HepG2 (cell line): ENCODE results near the gene LIF. TPM values are rescaled to one million over a fixed set of nuclear protein-coding genes. Genes with fewer than 3 reads are reported as not detected.

Source experiments
- ATAC-seq: fragments of 200-7000 bp; cut with Tn5 transposase; 3 replicates; pipeline ENCODE4 v1.9.1; 2020; ENCODE audit warnings: mild to moderate bottlenecking, moderate library complexity
- BruUV-seq: library from RNA; stranded (reverse); fragments of 400-500 nt; replicated peaks from 2 replicates; lab custom pipeline; 2021; lab: Mats Ljungman, UMichigan
- CTCF ChIA-PET: fragments of 300-600 bp; formaldehyde crosslinking; extraction: SDS; loops from one replicate; lab custom pipeline; 2021; ENCODE audit warnings: low total read pairs, inconsistent platforms, low intra/inter-chr PET ratio; lab: Yijun Ruan, JAX
- POLR2A ChIA-PET: fragments of 350-600 bp; sonication (Branson Sonifier 250); formaldehyde crosslinking; loops from one replicate; lab custom pipeline; 2020; ENCODE audit warnings: antibody characterized with exemption, inconsistent platforms; lab: Yijun Ruan, JAX
- DNase-seq: peaks from one replicate; pipeline ENCODE4 v3.0.0-alpha.2; 2015; ENCODE audit warnings: low spot score
- FAIRE-seq: peaks from 3 replicates; lab custom pipeline; 2011; peaks lifted over from hg19 to GRCh38; lab: Jason Lieb, UNC
- H2AFZ ChIP-seq: one replicate; pipeline ENCODE4 v1.6.1; 2011; ENCODE audit warnings: low read length, inconsistent platforms
- H3K27ac ChIP-seq: fragments of 300-600 bp; 3 replicates; pipeline ENCODE4 v1.8.0; 2011; ENCODE audit warnings: mixed run types, mild to moderate bottlenecking, mixed read lengths, low read length, inconsistent platforms; ENCODE audit not compliant: insufficient read depth; ENCODE audit errors: extremely low read length
- H3K27me3 ChIP-seq, 2 experiments: fragments of 200-600 bp in 1 of 2; 2 replicates in 1 of 2; 3 replicates in 1 of 2; pipeline versions ENCODE4 v1.6.0 to v1.8.0; 2011; ENCODE audit warnings: low read length in 2 of 2, mild to moderate bottlenecking in 2 of 2, moderate library complexity in 2 of 2, inconsistent platforms in 1 of 2; ENCODE audit not compliant: insufficient read depth in 2 of 2, control insufficient read depth in 1 of 2
- H3K36me3 ChIP-seq, 2 experiments: fragments of 200-600 bp in 1 of 2; replicated peaks in 1 of 2; 2 replicates in 1 of 2; 3 replicates in 1 of 2; pipeline versions ENCODE4 v1.5.1 to v1.8.0; 2011; ENCODE audit warnings: low read length in 2 of 2, inconsistent platforms in 1 of 2; ENCODE audit not compliant: insufficient read depth in 2 of 2, control insufficient read depth in 1 of 2
- H3K4me1 ChIP-seq: 2 replicates; pipeline ENCODE4 v1.5.1; 2012; ENCODE audit warnings: low read length, inconsistent platforms; ENCODE audit not compliant: insufficient read depth
- H3K4me2 ChIP-seq: 2 replicates; pipeline ENCODE4 v1.6.0; 2011; ENCODE audit warnings: low read depth, low read length, inconsistent platforms
- H3K4me3 ChIP-seq, 3 experiments: fragments of 200-600 bp in 1 of 3; sonication (generic), shearing (Covaris generic) in 1 of 3; replicated peaks in 1 of 3; 2 replicates each; pipeline ENCODE4 v1.5.1; 2011 to 2016; ENCODE audit warnings: low read length in 3 of 3, inconsistent platforms in 2 of 3, low read depth in 2 of 3, mild to moderate bottlenecking in 2 of 3, control low read depth in 1 of 3, mixed read lengths in 1 of 3; ENCODE audit not compliant: insufficient read depth in 1 of 3
- H3K79me2 ChIP-seq: one replicate; pipeline ENCODE4 v1.6.1; 2011; ENCODE audit warnings: low read length, inconsistent platforms; ENCODE audit not compliant: insufficient read depth
- H3K9ac ChIP-seq: 2 replicates; pipeline ENCODE4 v1.6.0; 2011; ENCODE audit warnings: mild to moderate bottlenecking, low read depth, low read length, inconsistent platforms; ENCODE audit not compliant: insufficient read depth
- H3K9me3 ChIP-seq: 2 replicates; pipeline ENCODE4 v1.5.1; 2012; ENCODE audit warnings: mild to moderate bottlenecking, low read length
- H4K20me1 ChIP-seq: 2 replicates; pipeline ENCODE4 v1.6.0; 2011; ENCODE audit warnings: inconsistent platforms, mild to moderate bottlenecking, low read length, moderate library complexity; ENCODE audit not compliant: insufficient read depth
- DZIP1 ChIP-seq: sonication (generic); formaldehyde crosslinking; IDR thresholded peaks from 2 replicates; pipeline ENCODE4 v1.5.0; 2020; ENCODE audit warnings: mild to moderate bottlenecking, missing genetic modification reagents
- FOXK1 ChIP-seq: sonication (generic); formaldehyde crosslinking; IDR thresholded peaks from 2 replicates; pipeline ENCODE4 v1.4.0; 2020; ENCODE audit warnings: low read depth, missing genetic modification reagents, borderline replicate concordance
- HNF1A ChIP-seq, 2 experiments: sonication (generic) in 1 of 2; formaldehyde crosslinking in 1 of 2; IDR thresholded peaks; 2 replicates each; pipeline versions ENCODE4 v1.4.0 to v1.6.1; 2016 to 2020; ENCODE audit warnings: borderline replicate concordance in 1 of 2, low read depth in 1 of 2, mild to moderate bottlenecking in 1 of 2, missing genetic modification reagents in 1 of 2
- HNRNPL ChIP-seq: fragments of 200-400 bp; formaldehyde crosslinking; IDR thresholded peaks from 2 replicates; pipeline ENCODE4 v1.6.1; 2017; ENCODE audit warnings: mild to moderate bottlenecking, low read depth, low read length
- JUND ChIP-seq: sonication (generic); formaldehyde crosslinking; IDR thresholded peaks from 2 replicates; pipeline ENCODE4 v1.8.0; 2022; ENCODE audit warnings: mild to moderate bottlenecking, missing genetic modification reagents
- MAFK ChIP-seq, 2 experiments: IDR thresholded peaks in 1 of 2; conservative IDR thresholded peaks in 1 of 2; 2 replicates each; pipeline ENCODE4 v1.6.1; 2011; ENCODE audit warnings: improper control_type of control experiment in 2 of 2, low read length in 2 of 2
- SIX1 ChIP-seq: sonication (generic); formaldehyde crosslinking; IDR thresholded peaks from 2 replicates; pipeline ENCODE4 v1.4.0; 2020; ENCODE audit warnings: missing genetic modification reagents, borderline replicate concordance
- SOX6 ChIP-seq, 2 experiments: fragments of 450-650 bp in 1 of 2; sonication (generic) in 1 of 2; formaldehyde crosslinking in 1 of 2; IDR thresholded peaks; 2 replicates each; pipeline versions ENCODE4 v1.4.0 to v1.6.1; 2017 to 2020; ENCODE audit warnings: antibody characterized with exemption in 1 of 2, mild to moderate bottlenecking in 1 of 2, missing genetic modification reagents in 1 of 2
- TP53 ChIP-seq: sonication (generic); formaldehyde crosslinking; conservative IDR thresholded peaks from 2 replicates; pipeline ENCODE4 v1.4.0; 2020; ENCODE audit warnings: missing genetic modification reagents
- ZBTB49 ChIP-seq: sonication (generic); formaldehyde crosslinking; IDR thresholded peaks from 2 replicates; pipeline ENCODE4 v1.4.0; 2020; ENCODE audit warnings: missing genetic modification reagents, borderline replicate concordance
- ZNF543 ChIP-seq: sonication (generic); formaldehyde crosslinking; IDR thresholded peaks from 2 replicates; pipeline ENCODE4 v1.4.0; 2020; ENCODE audit warnings: mild to moderate bottlenecking, missing genetic modification reagents
- in situ Hi-C: cut with HindIII; loops from 2 replicates; pipeline ENCODE4 v1.10.0; 2017; ENCODE audit warnings: low pct_unique_long_range_greater_than_20kb; ENCODE audit not compliant: extremely low pct_ligation_motif_present
- intact Hi-C: fragments of 100-400 bp; cut with micrococcal nuclease; formaldehyde crosslinking; loops from one replicate; pipeline ENCODE4 v1.10.0; 2022; ENCODE audit not compliant: unreplicated experiment
- polyA plus RNA-seq, 8 experiments: library from polyadenylated mRNA; depleted of rRNA in 3 of 8; stranded (reverse) in 7 of 8; unstranded in 1 of 8; fragments of >200 nt; fragmentation: Illumina TruSeq in 4 of 8; extraction: Trizol in 4 of 8; gene quantifications; 2 replicates each; pipeline versions ENCODE4 v1.2.1 to v1.2.3, GENCODE V29; 2011 to 2016; ENCODE audit warnings: low read depth in 4 of 8, missing spikeins in 1 of 8, mixed read lengths in 1 of 8; ENCODE audit not compliant: insufficient read depth in 1 of 8
- total RNA-seq, 5 experiments: library from RNA; depleted of rRNA; stranded (reverse); fragments of >200 nt; fragmentation: Illumina TruSeq; extraction: Trizol; gene quantifications; 2 replicates each; pipeline ENCODE4 v1.2.3, GENCODE V29; 2016; ENCODE audit warnings: low read depth in 1 of 5
- TF ChIP-seq, protein P1 (sequence below): sonication (generic); formaldehyde crosslinking; conservative IDR thresholded peaks from 2 replicates; pipeline ENCODE4 v1.4.0; 2020; ENCODE audit warnings: missing genetic modification reagents

Gene LIF
- total and polyA plus RNA-seq, 2 of the 13 experiments (the other 11 are each of a cell fraction or from before 2014, with no cell fraction given): 3.6 to 8.5 TPM

- Histone ChIP-seq H4K20me1 (no peaks in the 10 kb centered on the region), H3K79me2 (no peaks in the 10 kb centered on the region), H3K4me2 (no peak overlapping the region), H3K9me3 (no peaks in the 10 kb centered on the region), H3K27me3 (no peaks in the 10 kb centered on the region; a peak in 1 of 5 replicates), H2AFZ (no peak overlapping the region), H3K36me3 (no peaks in the 10 kb centered on the region), H3K27ac (no peak overlapping the region), H3K4me1 (peaks cover 53% of the 10 kb centered on the region), H3K4me3 (no peak overlapping the region), H3K9ac (no peak overlapping the region)
- no peak for DNase-seq
- no TSS peak for BruUV-seq
- ChIA-PET POLR2A (interaction anchor here (2.9 kb wide), 1 partner anchor 12 kb away, joined by 32 read pairs; no protein-coding TSS in a partner anchor), CTCF (no interaction called here)
- no peak for ATAC-seq
- intact Hi-C loops (no loop called here), in situ Hi-C loops (no loop called here)
- FAIRE-seq: no peak
- TF ChIP-seq MAFK (conservative IDR thresholded peaks at IDR 0.05 in 1 of 2, IDR thresholded peaks at IDR 0.05 in 1 of 2; ENCODE audit: low read length in 2 of 2) (no peak), JUND (CRISPR knock-in tag) (no peak), DZIP1 (CRISPR knock-in tag) (no peak), FOXK1 (CRISPR knock-in tag) (no peak), HNF1A (IDR thresholded peaks at IDR 0.05; ENCODE audit: low read depth) (no peak), HNF1A (CRISPR knock-in tag; IDR thresholded peaks at IDR 0.05; ENCODE audit: borderline replicate concordance) (no peak), SIX1 (CRISPR knock-in tag) (no peak), SOX6 (IDR thresholded peaks at IDR 0.05) (no peak), SOX6 (CRISPR knock-in tag; IDR thresholded peaks at IDR 0.05) (no peak), ZBTB49 (no peak), HNRNPL (no peak), TP53 (CRISPR knock-in tag) (no peak), ZNF543 (CRISPR knock-in tag) (no peak)
- TF ChIP-seq, protein P1, sequence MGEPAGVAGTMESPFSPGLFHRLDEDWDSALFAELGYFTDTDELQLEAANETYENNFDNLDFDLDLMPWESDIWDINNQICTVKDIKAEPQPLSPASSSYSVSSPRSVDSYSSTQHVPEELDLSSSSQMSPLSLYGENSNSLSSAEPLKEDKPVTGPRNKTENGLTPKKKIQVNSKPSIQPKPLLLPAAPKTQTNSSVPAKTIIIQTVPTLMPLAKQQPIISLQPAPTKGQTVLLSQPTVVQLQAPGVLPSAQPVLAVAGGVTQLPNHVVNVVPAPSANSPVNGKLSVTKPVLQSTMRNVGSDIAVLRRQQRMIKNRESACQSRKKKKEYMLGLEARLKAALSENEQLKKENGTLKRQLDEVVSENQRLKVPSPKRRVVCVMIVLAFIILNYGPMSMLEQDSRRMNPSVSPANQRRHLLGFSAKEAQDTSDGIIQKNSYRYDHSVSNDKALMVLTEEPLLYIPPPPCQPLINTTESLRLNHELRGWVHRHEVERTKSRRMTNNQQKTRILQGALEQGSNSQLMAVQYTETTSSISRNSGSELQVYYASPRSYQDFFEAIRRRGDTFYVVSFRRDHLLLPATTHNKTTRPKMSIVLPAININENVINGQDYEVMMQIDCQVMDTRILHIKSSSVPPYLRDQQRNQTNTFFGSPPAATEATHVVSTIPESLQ (CRISPR knock-in tag): no peak
Measured at GRCh38 chr22:30197389-30197788, 49.2 kb downstream of the LIF start.
